NAMALWA (cell line): ENCODE data around the gene TMEM215.
"Not testable (repeated sequence)": the region's sequence is repeated elsewhere in the genome, so short reads cannot be mapped to it uniquely, and the experiment has no call there.

Experiments
- DNase-seq: peaks from one replicate; pipeline ENCODE4 v3.0.0-alpha.2; 2015; ENCODE audit warnings: low spot score

TMEM215 gene, protein sequence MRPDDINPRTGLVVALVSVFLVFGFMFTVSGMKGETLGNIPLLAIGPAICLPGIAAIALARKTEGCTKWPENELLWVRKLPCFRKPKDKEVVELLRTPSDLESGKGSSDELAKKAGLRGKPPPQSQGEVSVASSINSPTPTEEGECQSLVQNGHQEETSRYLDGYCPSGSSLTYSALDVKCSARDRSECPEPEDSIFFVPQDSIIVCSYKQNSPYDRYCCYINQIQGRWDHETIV

DNA sequence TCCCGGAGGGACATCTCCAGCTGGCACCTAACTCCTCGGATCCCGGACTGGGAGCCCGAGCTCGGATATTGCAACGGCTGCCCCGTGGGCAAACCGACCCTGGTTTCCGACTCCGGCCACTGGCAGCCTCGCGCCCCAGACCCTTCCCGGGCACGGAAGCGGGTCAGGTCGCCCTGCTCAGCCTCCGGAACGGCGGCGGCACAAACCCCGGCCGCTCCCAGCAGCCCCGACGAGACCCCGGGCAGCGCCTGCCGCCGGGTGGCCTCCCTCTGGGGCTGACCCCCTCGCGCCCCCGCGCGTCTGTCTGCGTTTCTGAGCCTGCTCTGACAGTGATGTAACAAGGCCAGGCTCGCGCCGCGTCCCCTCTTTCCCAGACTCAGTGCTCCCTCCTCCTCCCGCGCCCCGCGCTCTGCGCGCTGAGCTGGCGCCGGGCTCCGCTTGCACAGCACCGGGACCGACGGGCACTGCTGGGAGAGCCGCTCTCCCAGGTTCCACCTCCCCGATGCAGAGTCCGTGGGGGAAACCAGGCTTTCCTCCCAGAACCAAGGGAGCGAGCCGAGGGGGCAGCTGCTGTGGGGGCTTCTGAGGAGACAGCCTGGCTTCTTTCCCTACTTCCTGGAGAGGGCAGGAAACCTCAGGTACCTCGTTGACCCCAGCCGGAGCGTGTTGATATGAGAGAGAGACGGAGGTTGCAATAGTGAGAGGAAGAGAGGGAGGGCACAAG lies at the start of gene TMEM215:
TMEM215 (plus strand) TSS at position 373 of the 724 bp plus-strand sequence. CDS start 644 bp downstream, outside the sequence.
- DNase-seq = no peak

DNA sequence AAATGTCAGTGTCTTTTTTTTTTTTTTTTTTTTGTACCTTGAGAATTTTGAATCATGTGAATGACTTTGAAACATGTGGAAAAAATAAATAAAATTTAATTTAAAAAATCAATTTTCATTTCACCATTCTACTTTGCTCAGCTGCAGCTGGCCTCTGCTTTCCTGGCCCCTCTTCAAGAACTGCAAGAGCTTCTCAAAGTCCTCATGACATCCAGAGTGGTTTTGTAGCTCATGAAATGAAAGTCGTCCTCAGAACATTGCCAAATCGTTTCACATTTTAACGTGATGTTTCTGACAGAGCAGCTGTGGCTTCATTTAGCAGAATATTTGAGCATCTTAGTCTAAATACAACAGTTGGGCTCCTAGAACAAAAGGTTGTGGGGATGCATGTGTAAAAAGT lies 47.9 kb upstream of the TMEM215 start:
- DNase-seq = no peak

GRCh38 chr9:32737378-32737777 lies 46.0 kb upstream of the TMEM215 start:
- DNase-seq = no peak

- DNase-seq = no peak
Observed at GRCh38 chr9:32738501-32739172, 44.7 kb upstream of the TMEM215 start.

DNA sequence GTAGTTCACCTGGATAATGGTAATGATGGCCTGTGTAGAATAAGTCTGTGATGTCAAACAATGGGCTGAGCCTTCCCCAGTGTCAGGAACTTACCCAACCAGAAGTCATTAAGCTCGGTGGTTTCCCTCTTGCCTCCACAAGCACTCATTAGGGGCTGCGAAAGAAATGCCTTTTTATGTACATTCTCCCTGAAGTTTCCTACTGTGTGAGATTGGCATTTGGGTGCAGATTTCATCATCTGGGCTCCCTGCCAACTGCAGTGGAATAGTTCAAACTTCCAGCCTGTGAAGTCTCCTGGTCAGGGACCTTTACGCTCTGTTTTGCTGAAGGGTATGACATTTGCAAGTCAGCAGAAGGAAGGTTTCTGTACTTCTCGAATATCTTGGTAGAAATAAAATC lies 41.6 kb upstream of the TMEM215 start:
- no peak for DNase-seq

DNA sequence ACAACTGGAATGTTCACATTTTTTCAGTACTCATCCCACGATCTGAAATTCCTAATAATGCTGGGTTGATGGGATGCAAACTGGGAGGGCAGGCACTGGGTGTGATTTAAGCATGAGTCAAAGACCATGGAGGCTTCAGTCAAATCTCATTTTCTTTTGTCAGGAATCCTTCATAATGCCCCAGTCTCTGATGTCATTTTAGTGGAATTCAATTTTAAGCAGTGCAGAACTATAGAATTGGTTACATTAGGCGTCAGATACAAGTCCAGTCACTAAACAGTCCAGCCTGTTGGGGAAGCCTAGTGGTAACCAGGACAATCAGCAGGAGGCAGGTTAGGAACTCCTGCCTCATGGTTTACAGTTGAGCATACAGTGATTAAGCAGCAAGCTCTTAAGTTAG lies 41.0 kb upstream of the TMEM215 start:
- DNase-seq = no peak

- DNase-seq = no peak
Observed at GRCh38 chr9:32748013-32748412, 35.3 kb upstream of the TMEM215 start.

DNA sequence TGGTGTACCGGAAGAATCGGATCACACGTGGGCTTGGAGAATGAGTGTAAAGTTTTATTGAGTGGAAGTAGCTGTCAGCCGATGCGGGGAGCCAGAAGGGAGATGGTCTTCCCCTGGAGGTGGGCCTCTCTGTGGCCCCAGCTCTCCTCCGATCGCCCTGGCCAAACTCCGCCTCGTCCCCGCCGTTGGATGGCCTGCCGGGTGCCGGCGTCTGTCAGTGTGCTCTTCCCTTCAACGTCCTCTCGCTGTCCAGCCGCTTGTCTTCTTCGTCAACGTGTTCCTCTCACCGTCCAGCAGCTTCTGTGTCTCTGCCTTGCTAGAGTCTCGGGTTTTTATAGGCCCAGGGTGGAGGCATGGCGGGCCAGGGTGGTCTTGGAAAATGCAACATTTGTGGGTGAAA lies 27.6 kb upstream of the TMEM215 start:
- no peak for DNase-seq

- no peak for DNase-seq
Observed at GRCh38 chr9:32764139-32764538, 19.2 kb upstream of the TMEM215 start.

GRCh38 chr9:32775283-32775682 lies 8.1 kb upstream of the TMEM215 start:
- DNase-seq = no peak

GRCh38 chr9:32776201-32776600 lies 7.1 kb upstream of the TMEM215 start:
- DNase-seq = no peak

- DNase-seq = no peak
Observed at GRCh38 chr9:32782476-32783167, 718 bp upstream of the TMEM215 start.

- DNase-seq = no peak
Observed at GRCh38 chr9:32787816-32788215, 4.5 kb downstream of the TMEM215 start.

DNA sequence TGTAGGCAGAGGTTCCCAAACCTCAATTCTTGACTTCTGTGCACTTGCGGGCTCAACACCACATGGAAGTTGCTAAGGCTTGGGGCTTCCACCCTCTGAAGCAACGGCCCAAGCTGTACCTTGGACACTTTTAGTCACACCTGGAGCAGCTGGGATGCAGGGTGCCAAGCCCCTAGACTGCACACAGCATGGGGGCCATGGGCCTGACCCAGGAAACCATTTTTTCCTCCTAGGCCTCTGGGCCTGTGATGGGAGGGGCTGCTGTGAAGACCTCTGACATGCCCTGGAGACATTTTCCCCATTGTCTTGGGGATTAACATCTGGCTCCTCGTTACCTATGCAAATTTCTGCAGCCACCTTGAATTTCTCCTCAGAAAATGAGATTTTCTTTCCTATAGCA lies 12.7 kb downstream of the TMEM215 start:
- DNase-seq = not testable (repeated sequence)

GRCh38 chr9:32801530-32801929 lies 18.2 kb downstream of the TMEM215 start:
- DNase-seq = no peak

DNA sequence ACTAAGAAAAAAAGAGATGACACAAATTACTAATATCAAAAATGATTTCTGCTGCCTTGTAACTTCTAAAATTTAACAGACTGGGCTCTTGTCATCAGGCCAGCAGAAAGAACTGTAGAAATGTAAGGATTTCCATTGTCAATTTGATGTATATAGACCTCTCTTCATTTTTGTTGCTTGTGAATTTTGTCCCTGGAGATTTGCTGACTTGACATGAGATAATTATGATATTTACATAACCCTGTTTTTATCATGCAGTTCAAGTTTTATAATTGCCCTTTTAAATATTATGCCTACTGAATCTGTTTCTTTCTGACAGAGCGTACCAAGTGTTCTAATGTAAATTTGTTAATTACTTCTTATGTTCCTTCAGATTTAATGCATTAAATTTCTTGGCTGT lies 23.9 kb downstream of the TMEM215 start:
- no peak for DNase-seq

DNA sequence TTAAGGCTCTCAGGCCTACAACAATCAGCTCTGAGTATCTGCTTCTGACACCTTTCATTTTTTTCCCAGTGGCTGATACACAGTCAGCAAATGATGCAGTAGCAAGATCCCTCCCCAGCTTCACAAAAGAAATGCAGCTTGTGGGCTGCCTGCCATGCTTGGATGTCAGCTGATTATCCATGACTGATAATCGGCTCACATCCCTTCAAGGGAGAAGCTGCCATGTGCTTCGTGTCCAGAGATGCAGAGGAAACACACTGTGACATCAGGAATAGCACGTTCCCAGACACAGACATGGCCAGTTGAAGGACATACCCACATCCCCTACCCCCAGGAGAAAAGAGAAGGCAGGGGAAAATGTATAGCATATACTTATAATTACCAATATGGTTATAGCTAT lies 27.9 kb downstream of the TMEM215 start:
- no peak for DNase-seq

DNA sequence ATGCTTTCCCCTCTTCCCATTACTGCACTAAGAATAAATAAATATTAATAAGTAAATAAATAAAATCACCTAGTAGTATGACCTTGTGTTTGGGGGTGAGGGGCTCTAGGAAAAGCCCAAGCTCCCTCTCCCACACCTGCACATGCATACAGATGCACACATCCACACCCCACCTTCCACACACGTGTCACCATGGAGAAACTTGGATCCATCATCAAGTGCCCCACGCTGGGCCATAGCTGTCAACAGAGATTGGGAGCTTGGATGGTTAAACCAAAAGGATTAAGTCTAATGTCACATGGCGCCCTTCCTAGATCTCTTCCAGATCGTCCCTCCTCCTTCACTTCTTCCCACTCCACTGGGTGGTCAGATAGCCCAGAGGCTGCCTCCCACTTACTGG lies 37.0 kb downstream of the TMEM215 start:
- DNase-seq = no peak

DNA sequence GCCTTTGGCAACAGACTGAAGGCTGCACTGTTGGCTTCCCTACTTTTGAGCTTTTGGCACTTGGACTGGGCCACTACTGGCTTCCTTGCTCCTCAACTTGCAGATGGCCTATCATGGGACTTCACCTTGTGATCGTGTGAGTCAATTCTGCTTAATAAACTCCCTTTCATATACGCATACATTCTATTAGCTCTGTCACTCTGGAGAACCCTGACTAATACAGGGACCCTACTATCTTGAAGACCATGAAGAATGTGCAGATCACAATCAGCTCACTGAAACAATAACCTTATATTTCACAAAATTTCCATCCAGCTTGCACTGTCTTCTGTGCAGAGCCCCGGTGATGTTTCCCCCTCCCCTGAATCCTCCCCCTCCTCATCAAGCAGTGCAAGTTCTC lies 39.8 kb downstream of the TMEM215 start:
- DNase-seq = no peak

DNA sequence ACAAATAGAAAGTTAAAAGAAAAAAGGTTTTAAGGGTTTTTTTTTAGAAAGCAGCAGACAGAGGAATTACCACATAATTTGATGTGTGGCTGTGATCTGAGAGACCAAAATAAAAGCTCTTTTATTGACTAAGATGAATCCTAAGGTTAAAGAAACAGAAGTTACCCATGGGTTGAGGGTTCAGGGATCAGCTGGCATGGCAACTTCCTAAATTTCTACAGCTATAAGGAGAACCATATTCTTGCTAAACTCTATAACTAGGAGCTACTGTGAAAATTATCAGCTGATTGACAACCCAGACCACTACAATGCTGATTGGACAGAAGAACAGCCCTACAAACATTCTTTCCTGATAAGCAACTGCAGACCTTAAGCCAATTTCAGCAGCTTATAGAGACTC lies 40.2 kb downstream of the TMEM215 start:
- DNase-seq = no peak

DNA sequence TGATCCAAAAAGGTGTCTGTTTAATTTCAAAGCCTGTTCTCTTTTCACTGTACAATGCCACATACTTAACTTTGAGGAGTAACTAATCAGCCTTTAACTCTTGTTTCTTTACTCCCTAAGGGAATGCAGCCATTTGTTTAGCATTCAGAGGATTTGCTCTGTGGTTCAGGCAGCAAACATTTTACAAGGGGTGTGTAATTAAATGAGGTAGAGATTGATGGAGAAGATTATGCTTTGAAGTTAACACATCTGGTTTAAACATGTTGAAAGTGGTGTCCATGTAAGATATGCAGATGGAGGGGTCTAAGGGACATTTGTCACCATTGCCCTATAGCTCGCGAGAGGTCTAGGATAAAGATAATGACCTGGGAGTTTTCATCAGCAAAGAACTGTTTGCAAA lies 41.9 kb downstream of the TMEM215 start:
- no peak for DNase-seq

DNA sequence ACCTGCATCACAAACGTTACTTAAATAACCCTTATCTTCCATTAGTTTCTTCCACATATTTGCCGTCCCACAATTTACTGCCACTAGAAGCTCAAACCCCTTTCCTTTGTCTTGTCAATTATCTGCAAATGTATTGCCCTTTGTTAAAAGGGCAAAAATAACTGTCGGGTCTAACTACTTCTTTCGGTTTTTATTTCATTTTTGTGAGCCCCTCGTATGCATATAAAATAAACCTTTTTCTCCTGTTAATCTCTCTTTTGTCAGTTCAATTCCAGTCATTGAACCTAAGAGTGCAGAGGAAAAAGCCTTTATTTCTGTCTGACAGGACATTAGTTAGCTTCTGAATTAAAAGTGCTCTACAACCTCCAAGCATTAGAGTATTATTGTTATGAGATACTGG lies 45.5 kb downstream of the TMEM215 start:
- DNase-seq = no peak

DNA sequence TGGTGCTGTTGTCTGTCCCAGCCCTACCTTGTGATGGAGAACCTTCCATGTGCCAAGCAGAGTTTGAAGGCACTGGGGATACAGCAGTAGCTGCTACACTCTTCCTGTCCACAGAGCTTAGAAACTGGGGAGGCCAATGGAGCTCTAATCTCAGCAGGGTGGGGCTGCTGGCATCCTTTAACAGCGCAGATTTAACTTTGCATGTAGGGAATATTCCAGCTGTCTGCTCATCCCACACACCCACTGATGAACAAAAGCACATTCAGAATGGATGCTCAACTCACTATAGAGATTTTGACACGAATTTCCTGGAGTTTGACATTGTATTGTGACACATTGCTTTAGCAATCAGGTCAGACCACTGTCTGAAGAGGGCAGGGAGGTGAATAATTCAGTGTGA lies 49.0 kb downstream of the TMEM215 start:
- no peak for DNase-seq
